H9 (cell line): ENCODE measurements around the gene CTNNA1. TPM values are rescaled to one million over a fixed set of nuclear protein-coding genes. Genes with fewer than 3 reads are reported as not detected.

ENCODE experiments used
- DNase-seq: peaks from one replicate; pipeline ENCODE4 v3.0.0-alpha.2; 2017
- H2AFZ ChIP-seq: one replicate; pipeline ENCODE4 v1.6.1; 2013; ENCODE audit warnings: mild to moderate bottlenecking, low read length, control low read depth, moderate library complexity
- H2AK5ac ChIP-seq: 2 replicates; pipeline ENCODE4 v1.6.1; 2013; ENCODE audit warnings: low read length, control low read depth, mixed read lengths; ENCODE audit not compliant: insufficient read length
- H2BK120ac ChIP-seq: one replicate; pipeline ENCODE4 v1.6.1; 2013; ENCODE audit warnings: low read depth, mild to moderate bottlenecking, low read length, control low read depth, inconsistent platforms; ENCODE audit not compliant: poor library complexity, severe bottlenecking
- H2BK12ac ChIP-seq: 2 replicates; pipeline ENCODE4 v1.6.1; 2013; ENCODE audit warnings: low read length, control low read depth, mixed read lengths, low read depth; ENCODE audit not compliant: insufficient read length
- H2BK15ac ChIP-seq: 2 replicates; pipeline ENCODE4 v1.6.1; 2013; ENCODE audit warnings: low read depth, low read length, control low read depth
- H2BK20ac ChIP-seq: one replicate; pipeline ENCODE4 v1.6.1; 2013; ENCODE audit warnings: low read depth, mild to moderate bottlenecking, low read length, control low read depth, inconsistent platforms; ENCODE audit not compliant: poor library complexity, severe bottlenecking
- H2BK5ac ChIP-seq: 2 replicates; pipeline ENCODE4 v1.6.1; 2013; ENCODE audit warnings: low read length, control low read depth, mixed read lengths; ENCODE audit not compliant: insufficient read length
- H3K14ac ChIP-seq: 2 replicates; pipeline ENCODE4 v1.6.1; 2013; ENCODE audit warnings: low read length, control low read depth; ENCODE audit not compliant: insufficient read depth
- H3K18ac ChIP-seq: 2 replicates; pipeline ENCODE4 v1.6.1; 2013; ENCODE audit warnings: low read depth, mild to moderate bottlenecking, mixed read lengths, low read length, control low read depth; ENCODE audit not compliant: insufficient read length
- H3K23ac ChIP-seq: 2 replicates; pipeline ENCODE4 v1.6.1; 2013; ENCODE audit warnings: low read length, control low read depth, mixed read lengths, low read depth; ENCODE audit not compliant: insufficient read length
- H3K23me2 ChIP-seq: 2 replicates; pipeline ENCODE4 v1.6.1; 2013; ENCODE audit warnings: low read depth, mild to moderate bottlenecking, mixed read lengths, low read length, control low read depth; ENCODE audit not compliant: insufficient read length, poor library complexity, severe bottlenecking
- H3K27ac ChIP-seq: 2 replicates; pipeline ENCODE4 v1.5.1; 2013; ENCODE audit warnings: low read length, control low read depth, mixed read lengths, low read depth; ENCODE audit not compliant: insufficient read length
- H3K27me3 ChIP-seq: 2 replicates; pipeline ENCODE4 v1.6.1; 2013; ENCODE audit warnings: low read length, control low read depth, inconsistent platforms; ENCODE audit not compliant: insufficient read depth
- H3K4ac ChIP-seq: 2 replicates; pipeline ENCODE4 v1.6.1; 2013; ENCODE audit warnings: low read depth, mild to moderate bottlenecking, control low read depth, inconsistent platforms, low read length, moderate library complexity
- H3K4me1 ChIP-seq: 2 replicates; pipeline ENCODE4 v1.6.1; 2013; ENCODE audit warnings: low read length, control low read depth, inconsistent platforms; ENCODE audit not compliant: insufficient read depth
- H3K4me2 ChIP-seq: 2 replicates; pipeline ENCODE4 v1.6.1; 2013; ENCODE audit warnings: low read length, control low read depth, mixed read lengths; ENCODE audit not compliant: insufficient read length, insufficient read depth
- H3K56ac ChIP-seq: 2 replicates; pipeline ENCODE4 v1.6.1; 2013; ENCODE audit warnings: low read depth, mild to moderate bottlenecking, mixed read lengths, low read length, control low read depth; ENCODE audit not compliant: insufficient read length
- H3K79me1 ChIP-seq: 2 replicates; pipeline ENCODE4 v1.6.1; 2013; ENCODE audit warnings: low read depth, mild to moderate bottlenecking, moderate library complexity, low read length, control low read depth, inconsistent platforms; ENCODE audit not compliant: insufficient read depth, poor library complexity, severe bottlenecking
- H3K79me2 ChIP-seq: 2 replicates; pipeline ENCODE4 v1.6.1; 2013; ENCODE audit warnings: low read length, control low read depth, inconsistent platforms; ENCODE audit not compliant: insufficient read depth
- H3K9ac ChIP-seq: 2 replicates; pipeline ENCODE4 v1.6.1; 2013; ENCODE audit warnings: low read length, control low read depth, mixed read lengths; ENCODE audit not compliant: insufficient read length; ENCODE audit errors: extremely low read depth
- H3K9me3 ChIP-seq: one replicate; pipeline ENCODE4 v1.6.1; 2013; ENCODE audit warnings: low read depth, low read length, inconsistent platforms; ENCODE audit not compliant: control insufficient read depth
- H3T11ph ChIP-seq: one replicate; pipeline ENCODE4 v1.6.1; 2013; ENCODE audit warnings: mild to moderate bottlenecking, low read length, control low read depth, inconsistent platforms
- H4K20me1 ChIP-seq: one replicate; pipeline ENCODE4 v1.6.1; 2013; ENCODE audit not compliant: control insufficient read depth, insufficient read length, insufficient read depth
- H4K5ac ChIP-seq: 2 replicates; pipeline ENCODE4 v1.6.1; 2013; ENCODE audit warnings: low read depth, mild to moderate bottlenecking, mixed read lengths, low read length, control low read depth; ENCODE audit not compliant: insufficient read length
- H4K8ac ChIP-seq: replicated peaks from 2 replicates; pipeline ENCODE4 v1.6.1; 2013; ENCODE audit warnings: low read length, control low read depth, mixed read lengths, low read depth; ENCODE audit not compliant: insufficient read length
- H4K91ac ChIP-seq: 2 replicates; pipeline ENCODE4 v1.6.1; 2013; ENCODE audit warnings: low read depth, mild to moderate bottlenecking, moderate library complexity, mixed read lengths, low read length, control low read depth; ENCODE audit not compliant: insufficient read length
- H3K27ac Mint-ChIP-seq, 3 experiments: 2 replicates in 2 of 3; 3 replicates in 1 of 3; pipeline ENCODE4 v1.8.0; 2020 to 2021; ENCODE audit warnings: mixed read lengths in 3 of 3, mild to moderate bottlenecking in 1 of 3, moderate library complexity in 1 of 3
- H3K27me3 Mint-ChIP-seq: 2 replicates; pipeline ENCODE4 v1.8.0; 2021; ENCODE audit warnings: low read depth, mild to moderate bottlenecking, moderate library complexity, mixed read lengths
- H3K36me3 Mint-ChIP-seq, 3 experiments: 2 replicates in 2 of 3; 3 replicates in 1 of 3; pipeline ENCODE4 v1.8.0; 2020 to 2021; ENCODE audit warnings: low read depth in 3 of 3, mixed read lengths in 3 of 3; ENCODE audit not compliant: insufficient read depth in 1 of 3
- H3K4me1 Mint-ChIP-seq, 2 experiments: 2 replicates each; pipeline ENCODE4 v1.8.0; 2020; ENCODE audit warnings: mixed read lengths in 2 of 2
- H3K4me3 Mint-ChIP-seq, 2 experiments: 2 replicates in 1 of 2; 3 replicates in 1 of 2; pipeline ENCODE4 v1.8.0; 2020 to 2021; ENCODE audit warnings: mild to moderate bottlenecking in 2 of 2, mixed read lengths in 2 of 2, moderate library complexity in 1 of 2
- H3K9me3 Mint-ChIP-seq, 2 experiments: 2 replicates in 1 of 2; 3 replicates in 1 of 2; pipeline ENCODE4 v1.8.0; 2020; ENCODE audit warnings: mild to moderate bottlenecking in 2 of 2, mixed read lengths in 2 of 2, moderate library complexity in 1 of 2
- CTCF ChIP-seq: fragments of 200-600 bp; sonication (generic); conservative IDR thresholded peaks from 3 replicates; pipeline ENCODE4 v1.8.0; 2021; ENCODE audit warnings: antibody characterized with exemption, mild to moderate bottlenecking
- total RNA-seq: library from RNA; stranded (reverse); gene quantifications from 2 replicates; pipeline ENCODE4 v1.2.1, GENCODE V29; 2021

Gene CTNNA1
- total RNA-seq, 1 experiment from 2014 or later = 354 TPM

- Histone ChIP-seq H4K20me1 (no peaks in the 10 kb centered on the region), H3K27ac (no peak overlapping the region), H3K9me3 (no peaks in the 10 kb centered on the region), H3K18ac (no peak overlapping the region), H3K23ac (no peak overlapping the region), H3K4me2 (no peak overlapping the region), H2BK120ac (no peak overlapping the region), H2BK5ac (no peak overlapping the region), H3K23me2 (no peaks in the 10 kb centered on the region), H3K56ac (no peak overlapping the region), H3K4me1 (peaks cover 4% of the 10 kb centered on the region; the same call in 1 of the 2 replicates), H4K8ac (no peak overlapping the region), H3T11ph (no peak overlapping the region), H3K4ac (no peak overlapping the region), H2AK5ac (no peak overlapping the region), H3K14ac (no peak overlapping the region), H2AFZ (no peak overlapping the region), H4K91ac (no peak overlapping the region), H3K9ac (no peak overlapping the region), H3K79me2 (no peaks in the 10 kb centered on the region), H2BK12ac (no peak overlapping the region), H2BK20ac (no peak overlapping the region), H3K79me1 (no peaks in the 10 kb centered on the region), H3K27me3 (no peaks in the 10 kb centered on the region), H4K5ac (no peak overlapping the region), H2BK15ac (no peak overlapping the region)
- Mint-ChIP-seq H3K36me3 (no peaks in the 10 kb centered on the region), H3K4me3 (no peak overlapping the region), H3K27me3 (no peaks in the 10 kb centered on the region), H3K27ac (no peak overlapping the region; a peak in 1 of 7 replicates), H3K9me3 (no peaks in the 10 kb centered on the region), H3K4me1 (peaks cover 16 to 21% of the 10 kb centered on the region in 2 experiments)
- no peak for DNase-seq
- TF ChIP-seq CTCF = no peak
These were observed 227.2 kb downstream of the CTNNA1 start for GRCh38 chr5:138980441-138980840.
